Right lobe of liver (tissue), 6 donors: ENCODE data around the gene NPLOC4. TPM values are rescaled to one million over a fixed set of nuclear protein-coding genes. Genes with fewer than 3 reads are reported as not detected.

Experiments used
- ATAC-seq, 4 donors: fragments of 200-7000 bp; cut with Tn5 transposase; one replicate each; pipeline ENCODE4 v1.9.1; 2020; ENCODE audit warnings: mild to moderate bottlenecking in 4 of 4, moderate library complexity in 4 of 4
- DNase-seq, 3 donors: peaks; one replicate each; pipeline ENCODE4 v3.0.0-alpha.2; 2020
- H3K27ac ChIP-seq, 3 donors: fragments of 200-600 bp; one replicate each; pipeline ENCODE4 v1.8.0; 2022
- H3K27me3 ChIP-seq, 2 donors: fragments of 200-600 bp; one replicate each; pipeline ENCODE4 v1.8.0; 2022
- H3K36me3 ChIP-seq, 4 donors: fragments of 200-600 bp; sonication (generic) in 1 of 4; one replicate each; pipeline versions ENCODE4 v1.5.1 to v1.8.0; 2017 to 2022; ENCODE audit warnings: control low read depth in 1 of 4
- H3K4me1 ChIP-seq, 4 donors: fragments of 200-600 bp; sonication (generic) in 1 of 4; one replicate each; pipeline versions ENCODE4 v1.5.1 to v1.8.0; 2017 to 2022; ENCODE audit warnings: control low read depth in 1 of 4
- H3K4me3 ChIP-seq, 3 donors: fragments of 200-600 bp; one replicate each; pipeline ENCODE4 v1.8.0; 2022
- H3K9me3 ChIP-seq, 4 donors: fragments of 200-600 bp; sonication (generic) in 1 of 4; one replicate each; pipeline versions ENCODE4 v1.5.1 to v1.8.0; 2017 to 2022; ENCODE audit warnings: control low read depth in 1 of 4
- POLR2A ChIP-seq: fragments of 450-650 bp; IDR thresholded peaks from one replicate; pipeline ENCODE4 v1.6.1; 2017; ENCODE audit warnings: antibody characterized with exemption, mild to moderate bottlenecking
- WGBS: methylation state at CpG from one replicate; pipeline ENCODE4 v1.1.6; 2018; ENCODE audit warnings: low coverage, low lambda C conversion rate; ENCODE audit not compliant: insufficient coverage; ENCODE audit errors: missing lambda C conversion rate; 5-methylcytosine and 5-hydroxymethylcytosine counted together
- intact Hi-C, 2 donors: fragments of 100-400 bp; cut with DNase I; formaldehyde crosslinking; loops; one replicate each; pipeline versions ENCODE4 v1.11.2 to v1.14.1; 2022
- total RNA-seq, 6 experiments: library from RNA; depleted of rRNA in 2 of 6; stranded (reverse); fragments of >200 nt in 2 of 6; fragmentation: NEBNext Ultra II Directional in 3 of 6; extraction: Animal tissue kit (Norgen Biotek cat#: 25700) in 3 of 6; gene quantifications; one replicate each; pipeline versions ENCODE4 v1.1.0 to v1.2.4, GENCODE V29; 2016 to 2023
- TF ChIP-seq, protein P1 (sequence below), 4 donors: fragments of 200-600 bp in 3 of 4; fragments of 450-650 bp in 1 of 4; IDR thresholded peaks; one replicate each; pipeline versions ENCODE4 v1.5.1 to v1.8.0; 2016 to 2022; ENCODE audit warnings: antibody characterized with exemption in 4 of 4, mild to moderate bottlenecking in 2 of 4
- donor health status: DM: no; HTN: yes; CAD: no.
- donor health status: DM: no; HTN: no; CAD: no.
- donor health status: DM: no; HTN: no; CAD: no.
- donor health status: DM: no; HTN: yes; CAD: no.
- donor health status: DM: no; HTN: yes; CAD: no.

NPLOC4 gene
- total RNA-seq, 6 experiments from 2014 or later, result 46.5 to 63.2 (median 55.8) TPM

GRCh38 chr17:81517339-81518112 is 119.4 kb downstream of the NPLOC4 start:
- Histone ChIP-seq H3K36me3 (no peaks in the 10 kb centered on the region), H3K27me3 (no peaks in the 10 kb centered on the region), H3K27ac (no peak overlapping the region), H3K9me3 (no peaks in the 10 kb centered on the region), H3K4me3 (no peak overlapping the region), H3K4me1 (peaks cover 0 to 21% (median 2%) of the 10 kb centered on the region in 4 donors)
- TF ChIP-seq, protein P1, sequence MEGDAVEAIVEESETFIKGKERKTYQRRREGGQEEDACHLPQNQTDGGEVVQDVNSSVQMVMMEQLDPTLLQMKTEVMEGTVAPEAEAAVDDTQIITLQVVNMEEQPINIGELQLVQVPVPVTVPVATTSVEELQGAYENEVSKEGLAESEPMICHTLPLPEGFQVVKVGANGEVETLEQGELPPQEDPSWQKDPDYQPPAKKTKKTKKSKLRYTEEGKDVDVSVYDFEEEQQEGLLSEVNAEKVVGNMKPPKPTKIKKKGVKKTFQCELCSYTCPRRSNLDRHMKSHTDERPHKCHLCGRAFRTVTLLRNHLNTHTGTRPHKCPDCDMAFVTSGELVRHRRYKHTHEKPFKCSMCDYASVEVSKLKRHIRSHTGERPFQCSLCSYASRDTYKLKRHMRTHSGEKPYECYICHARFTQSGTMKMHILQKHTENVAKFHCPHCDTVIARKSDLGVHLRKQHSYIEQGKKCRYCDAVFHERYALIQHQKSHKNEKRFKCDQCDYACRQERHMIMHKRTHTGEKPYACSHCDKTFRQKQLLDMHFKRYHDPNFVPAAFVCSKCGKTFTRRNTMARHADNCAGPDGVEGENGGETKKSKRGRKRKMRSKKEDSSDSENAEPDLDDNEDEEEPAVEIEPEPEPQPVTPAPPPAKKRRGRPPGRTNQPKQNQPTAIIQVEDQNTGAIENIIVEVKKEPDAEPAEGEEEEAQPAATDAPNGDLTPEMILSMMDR (IDR thresholded peaks at IDR 0.05), result no peak
- TF ChIP-seq POLR2A, result no peak
- intact Hi-C loops, result no loop called here
- ATAC-seq, result no peak
- peak; percentile 28 to 55 (median 45) for DNase-seq
- 47% methylated on average over 3 of the region's 24 CpGs for WGBS

GRCh38 chr17:81517009-81517338 is 119.9 kb downstream of the NPLOC4 start:
- no peak for ATAC-seq

DNA sequence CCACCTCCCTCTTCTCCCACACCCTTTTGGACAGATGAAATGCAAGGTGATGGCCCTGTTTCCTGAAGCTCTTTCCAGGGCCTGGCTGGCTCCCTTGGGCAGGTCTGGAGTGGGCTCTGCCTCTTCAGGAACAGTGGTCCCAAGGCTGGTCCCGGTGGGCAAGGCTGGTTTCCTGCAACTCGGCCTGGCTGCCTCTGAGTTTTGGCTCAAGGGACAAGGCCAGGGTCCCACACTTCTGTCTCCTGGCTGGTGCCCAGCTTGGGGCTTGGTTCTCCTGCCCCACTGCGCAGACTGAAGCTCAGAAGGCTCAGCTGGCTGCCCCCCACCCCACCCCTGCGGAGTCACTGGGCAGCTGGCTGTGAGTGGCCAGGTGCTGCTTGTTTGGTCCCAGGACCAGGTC is 120.5 kb downstream of the NPLOC4 start:
- Histone ChIP-seq H3K36me3 (peaks cover 0 to 6% (median 3%) of the 10 kb centered on the region in 4 donors), H3K27me3 (no peaks in the 10 kb centered on the region), H3K27ac (no peak overlapping the region), H3K4me3 (peak overlapping the region in 1 of 3 donors; percentile 96), H3K4me1 (peaks cover 0 to 23% (median 2%) of the 10 kb centered on the region in 4 donors), H3K9me3 (no peaks in the 10 kb centered on the region)
- DNase-seq (peak; percentile 29 to 53 (median 46)), ATAC-seq (no peak)
- intact Hi-C loops, result no loop called here
- TF ChIP-seq POLR2A, result no peak
- TF ChIP-seq, protein P1 (IDR thresholded peaks at IDR 0.05), result no peak
- WGBS, result no CpG with 5 or more reads among the region's 4 CpGs

More at GRCh38 chr17:81517009-81517338, 119.9 kb downstream of the NPLOC4 start:
- no peak overlapping the region for H3K4me3 ChIP-seq
- TF ChIP-seq, protein P1 (IDR thresholded peaks at IDR 0.05), result no peak
- no peak for TF ChIP-seq POLR2A
- peaks cover 0 to 21% (median 2%) of the 10 kb centered on the region in 4 donors for H3K4me1 ChIP-seq
- peak in 2 of 3 donors; percentile 21 to 42 for DNase-seq
- intact Hi-C loops, result no loop called here
- H3K9me3 ChIP-seq, result no peaks in the 10 kb centered on the region
- H3K27me3 ChIP-seq, result no peaks in the 10 kb centered on the region
- 100% methylated on average over 1 of the region's 9 CpGs for WGBS
- peaks cover 0 to under 1% (median 0%) of the 10 kb centered on the region in 4 donors for H3K36me3 ChIP-seq
- no peak overlapping the region for H3K27ac ChIP-seq

- ATAC-seq (no peak), DNase-seq (peak; percentile 47 to 62 (median 54))
- peak overlapping the region; percentile 82 to 96 (median 95) for H3K4me3 ChIP-seq
- intact Hi-C loops, result no loop called here
- H3K4me1 ChIP-seq, result peaks cover 0 to 31% (median 3%) of the 10 kb centered on the region in 4 donors
- peak overlapping the region in 2 of 3 donors; percentile 29 to 100 for H3K27ac ChIP-seq
- H3K27me3 ChIP-seq, result no peaks in the 10 kb centered on the region
- TF ChIP-seq POLR2A, result no peak
- TF ChIP-seq, protein P1 (IDR thresholded peaks at IDR 0.05), result no peak
- 67% methylated on average over 15 of the region's 19 CpGs for WGBS
- no peaks in the 10 kb centered on the region for H3K9me3 ChIP-seq
- H3K36me3 ChIP-seq, result peaks cover 5 to 14% (median 12%) of the 10 kb centered on the region in 4 donors
These were observed 121.3 kb downstream of the NPLOC4 start for GRCh38 chr17:81515530-81516041.
